Nephron progenitor cell (in vitro differentiated cells): ENCODE results near the gene DRD4.

Experiments used
- DNase-seq: peaks from one replicate; pipeline ENCODE4 v3.0.0; 2021
- H3K27ac Mint-ChIP-seq: 2 replicates; pipeline ENCODE4 v1.8.0; 2021; ENCODE audit warnings: mild to moderate bottlenecking, moderate library complexity, mixed read lengths
- H3K27me3 Mint-ChIP-seq: 2 replicates; pipeline ENCODE4 v1.8.0; 2021; ENCODE audit warnings: mild to moderate bottlenecking, low read depth, mixed read lengths; ENCODE audit not compliant: poor library complexity
- H3K36me3 Mint-ChIP-seq: 2 replicates; pipeline ENCODE4 v1.8.0; 2021; ENCODE audit warnings: low read depth, mixed read lengths
- H3K4me1 Mint-ChIP-seq: 2 replicates; pipeline ENCODE4 v1.8.0; 2021; ENCODE audit warnings: mixed read lengths
- H3K4me3 Mint-ChIP-seq: 2 replicates; pipeline ENCODE4 v1.8.0; 2021; ENCODE audit warnings: mild to moderate bottlenecking, moderate library complexity, mixed read lengths
- H3K9me3 Mint-ChIP-seq: 2 replicates; pipeline ENCODE4 v1.8.0; 2021; ENCODE audit warnings: mild to moderate bottlenecking, moderate library complexity, mixed read lengths
- TF ChIP-seq, protein P1 (sequence below): fragments of 200-600 bp; sonication (generic); IDR thresholded peaks from 2 replicates; pipeline ENCODE4 v1.5.0; 2021; ENCODE audit warnings: antibody characterized with exemption

The DRD4 gene

DNA sequence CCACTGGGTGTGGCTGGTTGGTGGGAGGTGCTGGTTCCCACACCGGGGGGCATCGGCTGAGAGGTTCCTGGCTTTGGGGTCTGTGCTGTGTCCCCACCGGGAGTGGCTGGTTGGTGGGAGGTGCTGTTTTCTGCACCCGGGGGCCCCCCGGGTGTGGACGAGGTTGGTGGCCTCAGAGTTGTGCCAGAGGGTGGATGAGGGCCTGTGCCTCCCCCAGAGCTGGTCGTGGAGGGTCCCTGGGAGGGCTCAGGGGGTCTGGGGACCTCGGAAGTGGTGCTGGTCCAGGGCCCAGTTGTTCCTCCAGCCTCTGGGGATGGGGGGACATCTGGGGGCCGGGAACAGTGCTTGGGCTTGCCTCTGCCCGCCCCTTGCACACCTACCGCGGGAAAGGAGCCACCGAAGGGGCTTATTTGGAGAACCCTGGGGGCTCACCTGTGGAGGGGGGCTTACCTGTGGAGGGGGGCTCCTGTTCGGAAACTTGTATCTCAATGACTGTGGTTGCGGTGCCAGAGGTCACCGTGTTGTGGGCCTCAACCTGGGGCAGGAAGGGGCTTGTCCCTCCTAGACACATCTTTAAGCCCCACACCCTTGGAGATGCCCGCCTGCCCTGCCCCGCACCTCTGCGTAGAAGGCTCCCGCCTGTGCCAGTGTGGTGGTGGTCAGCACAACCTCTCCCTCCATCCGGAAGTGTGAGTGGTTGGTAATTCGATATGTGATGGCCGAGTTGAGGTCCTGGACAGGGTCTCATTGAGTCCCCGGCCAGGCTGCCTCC, 18.0 kb upstream of the DRD4 start:
- no peak for DNase-seq
- H3K4me1 Mint-ChIP-seq, result peaks cover 26% of the 10 kb centered on the region
- no peaks in the 10 kb centered on the region for H3K9me3 Mint-ChIP-seq
- TF ChIP-seq, protein P1, sequence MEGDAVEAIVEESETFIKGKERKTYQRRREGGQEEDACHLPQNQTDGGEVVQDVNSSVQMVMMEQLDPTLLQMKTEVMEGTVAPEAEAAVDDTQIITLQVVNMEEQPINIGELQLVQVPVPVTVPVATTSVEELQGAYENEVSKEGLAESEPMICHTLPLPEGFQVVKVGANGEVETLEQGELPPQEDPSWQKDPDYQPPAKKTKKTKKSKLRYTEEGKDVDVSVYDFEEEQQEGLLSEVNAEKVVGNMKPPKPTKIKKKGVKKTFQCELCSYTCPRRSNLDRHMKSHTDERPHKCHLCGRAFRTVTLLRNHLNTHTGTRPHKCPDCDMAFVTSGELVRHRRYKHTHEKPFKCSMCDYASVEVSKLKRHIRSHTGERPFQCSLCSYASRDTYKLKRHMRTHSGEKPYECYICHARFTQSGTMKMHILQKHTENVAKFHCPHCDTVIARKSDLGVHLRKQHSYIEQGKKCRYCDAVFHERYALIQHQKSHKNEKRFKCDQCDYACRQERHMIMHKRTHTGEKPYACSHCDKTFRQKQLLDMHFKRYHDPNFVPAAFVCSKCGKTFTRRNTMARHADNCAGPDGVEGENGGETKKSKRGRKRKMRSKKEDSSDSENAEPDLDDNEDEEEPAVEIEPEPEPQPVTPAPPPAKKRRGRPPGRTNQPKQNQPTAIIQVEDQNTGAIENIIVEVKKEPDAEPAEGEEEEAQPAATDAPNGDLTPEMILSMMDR, result no peak
- H3K27ac Mint-ChIP-seq, result no peak overlapping the region
- H3K27me3 Mint-ChIP-seq, result no peaks in the 10 kb centered on the region
- no peak overlapping the region for H3K4me3 Mint-ChIP-seq
- no peaks in the 10 kb centered on the region for H3K36me3 Mint-ChIP-seq

DNA sequence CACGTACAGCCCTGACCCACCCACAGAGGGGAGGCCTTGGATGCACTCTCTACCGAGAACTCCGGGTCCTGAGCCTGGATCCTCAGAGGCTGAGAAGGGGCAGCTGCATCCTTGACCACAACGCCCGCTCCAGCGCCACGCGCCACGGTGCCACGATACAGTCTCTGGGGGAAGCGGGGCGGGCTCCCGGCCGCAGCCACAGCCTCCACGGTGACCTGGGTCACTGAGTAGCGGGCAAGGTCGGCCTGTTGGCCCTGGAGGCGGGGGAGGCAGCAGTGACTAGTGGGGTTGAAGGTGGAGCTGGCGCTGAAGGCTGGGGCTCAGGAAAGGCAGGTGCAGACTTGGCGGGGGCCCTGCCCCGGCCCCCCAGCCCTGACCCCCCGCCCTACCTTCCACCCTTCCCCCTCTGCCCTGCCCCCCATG, 17.4 kb upstream of the DRD4 start:
- H3K36me3 Mint-ChIP-seq, result no peaks in the 10 kb centered on the region

DNA sequence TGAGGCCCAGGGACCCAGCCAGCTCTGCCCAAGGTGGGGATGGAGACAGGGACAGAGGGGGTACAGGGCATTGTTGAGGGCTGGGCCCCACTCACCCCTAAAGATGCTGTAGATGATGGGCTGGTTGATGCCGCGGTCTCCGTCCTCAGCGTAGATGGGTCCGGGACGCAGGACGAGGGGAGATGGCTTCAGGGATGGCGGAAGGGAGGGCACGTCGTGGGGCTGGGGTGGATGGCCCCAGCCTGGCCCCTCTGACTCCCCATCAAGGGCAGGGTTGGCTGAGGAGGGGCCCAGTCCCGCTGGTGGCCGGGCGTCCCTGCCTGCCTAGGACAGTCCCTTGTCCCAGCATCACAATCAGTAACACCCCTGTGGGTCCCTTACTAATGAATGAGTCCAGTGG, 16.9 kb upstream of the DRD4 start:
- no peaks in the 10 kb centered on the region for H3K36me3 Mint-ChIP-seq
- no peak for DNase-seq
- H3K9me3 Mint-ChIP-seq, result no peaks in the 10 kb centered on the region
- TF ChIP-seq, protein P1, result no peak
- no peak overlapping the region for H3K4me3 Mint-ChIP-seq
- no peaks in the 10 kb centered on the region for H3K27me3 Mint-ChIP-seq
- H3K4me1 Mint-ChIP-seq, result peaks cover 35% of the 10 kb centered on the region
- no peak overlapping the region for H3K27ac Mint-ChIP-seq

More for the DNA sequence above, 17.4 kb upstream of the DRD4 start:
- Mint-ChIP-seq H3K27ac (no peak overlapping the region), H3K27me3 (no peaks in the 10 kb centered on the region), H3K4me1 (peaks cover 29% of the 10 kb centered on the region), H3K4me3 (no peak overlapping the region), H3K9me3 (no peaks in the 10 kb centered on the region)
- no peak for DNase-seq
- TF ChIP-seq, protein P1, result no peak

DNA sequence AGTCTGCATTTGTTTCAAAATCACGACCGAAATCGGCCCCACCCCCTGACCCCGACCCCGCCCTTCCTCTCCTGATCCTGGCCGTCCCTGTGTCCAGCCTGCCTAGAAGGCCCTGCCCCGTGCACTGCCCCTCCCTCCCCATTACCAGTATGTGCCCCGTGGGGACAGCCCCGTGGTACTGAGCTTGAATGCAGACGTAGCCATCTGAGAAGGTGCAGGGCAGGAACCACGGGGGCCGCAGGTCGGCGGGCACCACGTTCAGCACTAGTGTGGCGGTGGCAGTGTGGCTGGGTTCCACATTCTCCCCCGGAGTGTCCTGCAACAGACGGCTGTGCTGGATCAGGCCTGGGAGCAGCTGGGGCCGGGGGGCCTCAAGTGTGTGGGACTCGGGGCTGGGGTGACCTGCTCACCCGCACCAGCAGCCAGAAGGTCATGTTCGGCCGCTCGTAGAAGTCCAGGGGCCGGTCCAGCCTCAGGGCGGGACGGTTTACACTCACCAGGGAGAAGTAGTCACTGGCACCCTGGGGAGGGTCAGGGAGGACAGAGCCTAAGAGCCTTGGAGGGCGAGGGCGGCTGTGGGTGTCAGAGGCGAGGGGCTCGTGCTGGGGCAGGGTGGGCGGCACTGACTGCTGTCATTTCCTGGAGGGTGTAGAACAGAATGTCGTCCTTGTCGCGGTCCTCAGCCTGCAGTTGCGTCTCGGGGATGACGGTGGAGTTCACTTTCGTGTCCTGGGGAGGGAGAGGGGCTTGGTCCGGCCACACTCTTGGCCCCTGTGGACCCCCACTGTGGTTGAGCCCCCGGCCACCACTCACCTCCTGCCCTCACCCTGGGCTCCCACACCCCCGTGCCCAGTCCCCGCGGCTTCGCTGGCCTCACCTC, 15.9 kb upstream of the DRD4 start:
- no peaks in the 10 kb centered on the region for H3K36me3 Mint-ChIP-seq
- H3K9me3 Mint-ChIP-seq, result no peaks in the 10 kb centered on the region
- H3K27me3 Mint-ChIP-seq, result no peaks in the 10 kb centered on the region
- peaks cover 39% of the 10 kb centered on the region for H3K4me1 Mint-ChIP-seq
- no peak for DNase-seq
- TF ChIP-seq, protein P1, result no peak
- H3K27ac Mint-ChIP-seq, result no peak overlapping the region
- H3K4me3 Mint-ChIP-seq, result no peak overlapping the region

DNA sequence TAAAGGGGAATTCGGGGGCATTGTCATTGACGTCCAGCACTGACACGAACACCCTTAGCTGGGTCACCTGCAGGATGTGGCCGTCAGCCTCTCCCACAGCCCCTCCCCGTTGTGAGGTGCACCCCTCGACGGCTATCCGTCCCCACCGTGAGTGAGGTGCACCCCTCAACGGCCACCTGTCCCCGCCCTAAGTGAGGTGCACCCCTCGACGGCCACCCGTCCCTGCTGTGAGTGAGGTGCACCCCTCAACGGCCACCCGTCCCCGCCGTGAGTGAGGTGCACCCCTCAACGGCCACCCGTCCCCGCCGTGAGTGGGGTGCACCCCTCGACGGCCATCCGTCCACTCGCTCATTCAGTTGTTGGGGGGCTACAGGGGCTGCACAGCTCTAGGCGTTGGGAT, 15.2 kb upstream of the DRD4 start:
- Mint-ChIP-seq H3K4me1 (peaks cover 38% of the 10 kb centered on the region), H3K36me3 (no peaks in the 10 kb centered on the region), H3K27me3 (no peaks in the 10 kb centered on the region), H3K27ac (no peak overlapping the region), H3K9me3 (no peaks in the 10 kb centered on the region), H3K4me3 (no peak overlapping the region)
- DNase-seq, result no peak
- TF ChIP-seq, protein P1, result no peak
